Ecto neural progenitor cell (in vitro differentiated cells): Measurements from ENCODE around the gene MGME1.
"Not testable (repeated sequence)": the region's sequence is repeated elsewhere in the genome, so short reads cannot be mapped to it uniquely, and the experiment has no call there.

Experiments
- DNase-seq: peaks from one replicate; pipeline ENCODE4 v3.0.0-alpha.2; 2018; ENCODE audit warnings: low spot score

MGME1 gene

DNA sequence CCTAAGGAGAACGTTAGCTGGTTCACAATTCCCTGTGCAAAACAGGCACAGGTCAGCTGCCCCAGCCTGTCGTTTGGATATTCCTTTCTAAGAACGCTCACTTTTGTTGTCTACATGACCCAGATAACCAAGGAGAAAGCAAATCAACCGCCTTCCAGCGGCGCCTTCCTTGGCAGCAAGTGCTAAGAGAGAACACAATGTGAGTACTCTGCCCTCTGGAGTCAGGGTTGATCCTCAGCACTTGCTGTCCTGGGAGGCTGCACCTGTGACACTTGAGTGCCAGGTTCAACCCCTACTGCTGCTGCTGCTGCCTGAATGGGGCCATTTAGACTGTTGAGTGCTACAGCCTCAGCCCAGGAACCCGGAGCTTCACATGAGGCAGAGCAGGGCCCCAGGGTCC is 52.1 kb downstream of the MGME1 start:
- no peak for DNase-seq

DNA sequence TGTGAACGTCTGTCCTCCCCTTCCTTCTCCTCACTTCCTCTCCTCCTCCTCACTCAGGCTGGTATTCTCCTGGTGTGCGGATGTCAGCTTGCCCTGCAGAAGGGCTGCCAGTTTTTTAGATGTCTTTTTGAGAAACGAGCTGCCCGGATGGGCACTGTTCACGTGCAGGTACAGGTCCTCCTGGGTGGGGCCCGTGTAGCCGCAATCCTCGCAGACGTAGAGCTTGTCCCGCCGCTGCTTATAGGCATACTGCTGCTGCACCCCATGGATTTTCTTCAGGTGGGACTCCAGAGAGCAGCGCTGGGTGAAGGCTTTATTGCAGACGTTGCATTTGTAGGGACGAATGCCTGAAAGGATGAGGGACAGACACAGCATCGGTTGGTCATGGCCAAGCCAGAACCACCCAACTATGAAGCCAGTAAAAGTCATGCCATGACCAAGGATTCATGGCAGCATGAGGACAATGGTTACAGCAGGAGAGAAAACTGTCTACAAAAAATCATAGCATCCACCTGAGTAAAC is 55.8 kb downstream of the MGME1 start:
- DNase-seq = no peak

DNA sequence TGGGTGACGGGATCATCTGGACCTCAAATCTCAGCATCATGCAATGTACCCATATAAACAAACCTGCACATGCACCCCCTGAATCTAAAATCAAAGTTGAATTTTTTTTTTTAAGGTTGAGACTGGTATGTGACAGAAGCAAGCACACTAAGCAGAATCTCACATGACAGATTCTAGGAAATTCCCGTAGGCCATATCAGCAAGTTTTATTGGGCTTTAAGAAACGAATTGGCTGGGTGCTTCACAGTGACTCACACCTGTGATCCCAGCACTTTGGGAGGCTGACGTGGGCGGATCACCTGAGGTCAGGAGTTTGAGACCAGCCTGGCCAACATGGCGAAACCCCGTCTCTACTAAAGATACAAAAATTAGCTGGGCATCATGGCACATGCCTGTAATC is 58.2 kb downstream of the MGME1 start:
- DNase-seq = not testable (repeated sequence)

DNA sequence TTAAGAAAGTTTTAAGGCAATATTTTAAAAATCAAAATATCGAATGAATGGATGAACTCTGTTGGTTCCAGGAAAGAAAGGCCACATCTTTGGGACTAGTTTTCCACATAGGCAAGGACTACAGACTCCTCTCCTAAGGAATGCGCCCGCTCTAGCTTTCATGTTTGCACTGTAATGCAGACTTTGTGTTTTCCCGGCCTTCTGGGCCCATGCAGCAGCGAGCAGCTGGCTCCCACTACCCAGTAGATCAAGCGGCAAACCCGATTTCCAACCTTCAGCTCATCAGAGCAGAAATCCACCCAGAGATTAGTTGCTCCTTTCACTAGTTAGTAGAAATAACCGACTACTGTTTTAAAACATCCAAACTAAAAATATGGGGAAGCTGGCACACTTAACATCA is 61.2 kb downstream of the MGME1 start:
- DNase-seq = no peak

DNA sequence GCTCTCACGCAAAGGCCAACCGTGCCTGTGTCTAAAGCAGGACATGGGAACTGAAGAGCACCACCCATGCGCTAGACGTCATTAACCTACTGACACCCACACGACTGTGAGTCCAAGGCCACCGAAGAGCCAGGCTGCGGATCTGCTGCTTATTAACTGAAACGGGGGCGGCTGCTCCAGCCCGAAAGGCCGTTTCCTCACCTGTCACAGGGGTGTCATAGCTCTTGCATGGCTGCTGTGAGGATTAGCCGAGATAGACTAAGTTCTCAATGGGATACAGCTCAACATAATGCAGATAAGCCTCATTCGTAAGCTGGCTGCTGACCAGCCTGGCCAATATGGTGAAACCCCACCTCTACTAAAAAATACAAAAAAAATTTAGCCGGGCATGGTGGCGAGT is 62.2 kb downstream of the MGME1 start:
- no peak for DNase-seq

DNA sequence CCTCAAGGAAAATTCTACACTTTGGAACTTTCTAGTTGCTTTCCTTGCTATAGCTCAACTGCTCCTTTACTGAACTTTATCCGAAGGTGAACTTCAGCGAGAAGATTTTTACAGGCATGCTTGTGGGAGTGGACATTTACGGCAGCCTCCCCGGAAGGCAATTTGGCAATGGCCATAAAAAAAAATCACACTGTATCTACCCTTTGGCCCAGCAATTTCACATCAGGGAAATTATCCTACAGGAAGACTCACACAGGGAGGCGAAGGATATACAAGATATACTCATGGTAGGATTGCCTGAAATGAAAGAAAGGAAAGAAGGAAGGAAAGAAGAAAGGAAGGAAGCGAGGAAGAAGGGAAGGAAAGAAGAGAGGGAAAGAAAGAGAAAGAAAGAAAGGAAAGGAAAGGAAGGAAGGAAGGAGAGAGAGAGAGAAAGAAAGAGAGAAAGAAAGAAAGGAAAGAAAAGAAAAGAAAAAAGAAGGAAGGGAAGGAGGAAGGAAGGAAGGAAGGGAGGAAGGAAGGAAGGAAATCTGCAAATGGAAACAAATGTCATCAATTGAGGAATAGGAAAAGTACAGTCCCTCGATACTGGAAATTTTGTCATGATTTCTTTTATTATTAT is 63.2 kb downstream of the MGME1 start:
- DNase-seq = no peak

DNA sequence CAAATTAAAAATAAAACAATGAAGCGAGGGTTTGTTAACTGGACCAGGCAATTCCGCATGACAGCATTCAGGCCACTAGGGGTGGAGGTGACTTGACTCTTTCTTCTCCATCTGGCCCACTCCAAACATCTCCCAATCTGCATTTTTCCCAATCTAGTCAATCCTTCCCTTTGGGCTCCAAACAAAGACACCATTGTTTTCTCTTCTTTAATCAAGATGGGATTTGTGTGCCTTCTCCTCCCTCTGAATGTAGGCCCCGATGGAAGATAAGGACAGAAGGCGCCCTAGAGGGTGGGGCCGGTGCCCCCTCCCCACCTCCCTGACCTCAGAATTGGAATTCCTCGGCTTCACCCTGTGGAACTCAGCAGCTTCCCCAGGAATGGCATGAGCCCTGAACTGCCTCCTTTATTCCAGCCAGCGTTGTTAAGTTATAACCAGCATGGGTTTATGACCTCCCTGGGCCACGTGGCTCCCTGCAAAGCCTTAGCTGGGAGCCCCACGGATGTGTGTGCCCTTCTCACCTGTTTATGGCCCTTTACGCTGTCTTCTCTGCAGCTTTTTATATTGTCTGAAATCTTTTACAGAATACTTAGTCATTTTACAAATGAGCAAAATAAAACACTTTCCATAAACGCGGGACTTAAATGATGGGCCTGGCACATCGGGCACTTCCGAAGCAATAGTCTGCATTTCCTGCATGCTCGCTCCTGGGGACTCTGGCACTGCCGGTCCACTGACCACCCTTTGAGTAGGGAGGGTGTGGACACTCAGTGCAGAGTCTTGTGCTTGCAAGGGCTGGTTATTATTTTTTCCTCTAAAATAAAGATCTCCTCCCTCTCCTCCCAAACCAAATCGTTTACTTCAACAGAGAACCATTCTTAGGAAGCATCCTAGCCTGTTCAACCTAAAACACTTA is 64.4 kb downstream of the MGME1 start:
- DNase-seq = peak; percentile 76

DNA sequence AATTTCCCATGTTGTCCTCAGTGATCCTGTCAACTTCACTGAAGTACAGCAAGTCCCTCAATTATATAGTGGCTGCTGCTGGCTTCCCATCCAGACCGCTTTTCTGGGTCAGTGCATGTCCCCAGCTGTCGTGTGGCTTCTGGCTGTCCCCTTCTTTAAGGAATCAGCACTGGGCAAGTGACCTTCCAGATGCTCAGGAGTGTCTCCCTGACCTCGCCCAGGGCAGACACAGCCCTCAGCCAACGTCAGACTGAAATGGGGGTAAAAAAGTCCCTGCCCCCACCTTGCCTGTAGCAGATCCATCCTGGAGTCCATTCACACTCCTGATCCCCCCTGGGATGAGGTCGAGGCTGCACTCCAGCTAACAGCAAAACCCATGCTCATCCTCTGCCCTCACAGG is 65.2 kb downstream of the MGME1 start:
- peak; percentile 55 for DNase-seq

DNA sequence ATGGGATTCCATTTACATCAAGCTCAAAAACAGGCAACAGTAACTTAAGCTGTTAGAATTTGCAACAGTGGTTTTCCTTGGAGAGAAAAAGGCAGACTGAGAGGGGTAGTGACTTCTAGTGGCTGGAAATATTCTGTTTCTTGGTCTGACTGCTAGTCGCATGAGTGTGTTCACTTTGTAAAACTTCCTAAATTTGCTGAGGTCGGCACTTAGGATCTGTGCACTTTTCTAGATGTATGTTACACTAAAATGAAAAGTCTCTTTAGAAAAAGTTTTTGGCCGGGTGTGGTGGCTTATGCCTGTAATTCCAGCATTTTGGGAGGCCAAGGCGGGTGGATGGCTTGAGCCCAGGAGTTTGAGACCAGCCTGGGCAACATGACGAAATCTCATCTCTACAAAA is 70.2 kb downstream of the MGME1 start:
- no peak for DNase-seq
